ENCODE data around the gene ANKLE1. TPM values are rescaled to one million over a fixed set of nuclear protein-coding genes. Genes with fewer than 3 reads are reported as not detected.

ANKLE1 gene
- total RNA-seq, 1 donor from 2014 or later, result 0.57 TPM

DNA sequence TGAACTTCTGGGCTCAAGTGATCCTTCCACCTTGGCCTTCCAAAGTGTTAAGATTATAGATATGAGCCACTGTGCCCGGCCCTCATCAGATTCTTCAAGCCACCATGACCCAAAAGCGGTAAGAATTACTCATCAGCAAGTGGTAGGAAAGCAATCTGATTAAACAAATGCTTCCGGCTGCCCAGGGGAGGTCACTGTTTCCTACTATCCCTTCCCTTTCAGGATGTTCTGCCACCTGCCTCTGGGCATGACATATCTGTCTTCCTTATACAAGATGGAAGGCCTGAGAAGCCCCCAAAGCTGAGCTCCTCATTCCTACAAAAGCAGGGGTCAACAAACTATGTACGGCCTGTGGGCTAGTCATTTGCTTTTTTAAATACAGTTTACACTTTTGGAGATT is 14.6 kb downstream of the ANKLE1 start:
- Mint-ChIP-seq H3K27ac (ENCODE audit: unreplicated experiment) (no peak overlapping the region), H3K4me3 (ENCODE audit: unreplicated experiment) (no peak overlapping the region), H3K36me3 (ENCODE audit: low read depth) (peaks cover 1% of the 10 kb centered on the region), H3K9me3 (ENCODE audit: low read depth) (no peaks in the 10 kb centered on the region), H3K4me1 (ENCODE audit: low read depth) (peaks cover 5% of the 10 kb centered on the region), H3K27me3 (ENCODE audit: low read depth) (no peaks in the 10 kb centered on the region)
- DNase-seq (ENCODE audit: low spot score), result no peak
- TF ChIP-seq, protein P1, sequence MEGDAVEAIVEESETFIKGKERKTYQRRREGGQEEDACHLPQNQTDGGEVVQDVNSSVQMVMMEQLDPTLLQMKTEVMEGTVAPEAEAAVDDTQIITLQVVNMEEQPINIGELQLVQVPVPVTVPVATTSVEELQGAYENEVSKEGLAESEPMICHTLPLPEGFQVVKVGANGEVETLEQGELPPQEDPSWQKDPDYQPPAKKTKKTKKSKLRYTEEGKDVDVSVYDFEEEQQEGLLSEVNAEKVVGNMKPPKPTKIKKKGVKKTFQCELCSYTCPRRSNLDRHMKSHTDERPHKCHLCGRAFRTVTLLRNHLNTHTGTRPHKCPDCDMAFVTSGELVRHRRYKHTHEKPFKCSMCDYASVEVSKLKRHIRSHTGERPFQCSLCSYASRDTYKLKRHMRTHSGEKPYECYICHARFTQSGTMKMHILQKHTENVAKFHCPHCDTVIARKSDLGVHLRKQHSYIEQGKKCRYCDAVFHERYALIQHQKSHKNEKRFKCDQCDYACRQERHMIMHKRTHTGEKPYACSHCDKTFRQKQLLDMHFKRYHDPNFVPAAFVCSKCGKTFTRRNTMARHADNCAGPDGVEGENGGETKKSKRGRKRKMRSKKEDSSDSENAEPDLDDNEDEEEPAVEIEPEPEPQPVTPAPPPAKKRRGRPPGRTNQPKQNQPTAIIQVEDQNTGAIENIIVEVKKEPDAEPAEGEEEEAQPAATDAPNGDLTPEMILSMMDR (IDR thresholded peaks at IDR 0.05), result peak; percentile 30

DNA sequence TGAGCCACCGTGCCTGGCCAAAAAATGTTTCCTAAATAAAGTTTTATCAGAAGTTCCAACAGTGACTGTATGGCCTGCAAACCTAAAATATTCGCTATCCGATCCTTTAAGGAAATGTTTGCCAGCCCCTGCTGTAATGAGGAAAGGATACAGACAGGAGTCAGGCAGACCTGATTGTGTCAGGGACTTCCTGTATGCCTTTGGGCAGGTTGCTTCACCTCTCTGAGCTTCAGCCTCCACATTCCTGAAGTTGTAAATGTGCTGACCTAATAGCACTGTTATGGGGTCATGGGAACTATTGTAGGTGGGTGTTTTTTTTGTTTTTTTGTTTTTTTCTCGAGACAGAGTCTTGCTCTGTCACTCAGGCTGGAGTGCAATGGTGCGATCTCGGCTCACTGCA is 15.3 kb downstream of the ANKLE1 start:
- no peak overlapping the region for H3K4me3 Mint-ChIP-seq (ENCODE audit: unreplicated experiment)
- H3K9me3 Mint-ChIP-seq (ENCODE audit: low read depth), result no peaks in the 10 kb centered on the region
- peaks cover 5% of the 10 kb centered on the region for H3K4me1 Mint-ChIP-seq (ENCODE audit: low read depth)
- H3K36me3 Mint-ChIP-seq (ENCODE audit: low read depth), result peaks cover 1% of the 10 kb centered on the region
- H3K27me3 Mint-ChIP-seq (ENCODE audit: low read depth), result no peaks in the 10 kb centered on the region
- no peak for DNase-seq (ENCODE audit: low spot score)
- H3K27ac Mint-ChIP-seq (ENCODE audit: unreplicated experiment), result no peak overlapping the region
- TF ChIP-seq, protein P1 (IDR thresholded peaks at IDR 0.05), result no peak

DNA sequence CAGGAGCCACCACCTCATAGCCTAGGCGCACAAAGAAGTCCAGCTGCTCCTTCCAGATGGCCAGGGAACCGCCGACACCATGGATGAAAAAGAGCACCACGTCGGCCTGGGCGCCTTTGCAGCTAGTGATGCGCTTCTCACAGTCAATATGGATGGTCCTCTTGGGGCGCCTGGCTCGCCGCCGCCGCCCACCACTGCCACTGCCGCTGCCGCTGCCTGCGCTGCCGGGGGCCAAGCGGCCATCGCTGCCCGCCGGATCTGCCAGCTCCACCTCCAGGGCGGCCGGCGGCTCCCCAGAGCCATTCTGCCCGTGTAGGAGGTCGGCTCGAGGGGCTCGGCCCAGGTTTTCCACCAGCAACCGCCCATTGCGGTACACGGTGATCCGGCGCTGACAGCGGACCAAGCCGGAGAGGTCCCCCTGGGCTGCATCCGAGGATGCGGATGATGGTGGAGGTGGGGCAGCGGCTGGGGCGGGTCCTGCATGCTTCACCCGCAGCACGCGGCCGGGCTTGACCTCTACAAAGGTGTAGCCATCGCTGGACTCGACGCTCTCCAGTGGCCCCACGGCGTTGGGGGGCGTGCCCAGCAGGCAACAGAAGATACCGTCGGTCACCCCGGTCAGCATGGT is 19.4 kb downstream of the ANKLE1 start:
- H3K9me3 Mint-ChIP-seq (ENCODE audit: low read depth), result no peaks in the 10 kb centered on the region
- H3K36me3 Mint-ChIP-seq (ENCODE audit: low read depth), result peaks cover 1% of the 10 kb centered on the region
- TF ChIP-seq, protein P1 (IDR thresholded peaks at IDR 0.05), result no peak

DNA sequence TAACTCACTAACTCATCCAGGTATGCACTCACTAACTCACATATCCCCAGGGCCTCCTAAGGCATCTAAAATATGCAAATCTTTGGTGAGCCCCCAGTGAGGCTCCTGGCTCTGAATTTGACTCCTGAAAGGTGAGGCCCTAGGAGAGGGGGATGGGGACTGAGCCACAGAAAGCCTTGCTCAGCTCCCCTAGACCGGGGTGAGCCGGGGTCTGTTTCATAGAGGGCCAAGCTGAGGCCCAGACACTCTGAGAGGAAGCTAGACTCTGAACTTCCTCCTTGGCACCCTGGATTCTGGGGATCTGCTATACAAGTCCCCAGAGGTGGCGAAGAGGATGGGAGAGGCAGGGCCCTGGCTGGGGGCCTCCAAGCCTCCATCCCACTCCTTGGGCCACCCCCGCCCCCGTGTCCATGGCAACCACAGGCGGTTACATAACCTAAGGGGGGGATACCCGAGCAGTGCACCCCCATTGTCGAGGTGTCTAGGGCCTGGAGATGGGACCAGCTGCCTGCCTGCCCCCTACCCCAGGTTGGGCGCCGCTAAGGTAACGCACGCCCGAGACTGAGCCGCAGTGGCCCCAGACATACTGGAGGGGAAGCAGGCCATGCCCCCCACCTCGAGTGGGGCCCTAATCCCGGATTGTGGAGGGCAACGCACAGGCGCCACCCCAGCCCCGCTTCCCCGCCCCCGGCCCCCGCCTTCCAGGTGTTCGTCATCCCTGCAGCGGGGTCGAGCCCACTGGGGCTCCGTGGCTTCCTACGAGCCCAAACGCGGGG is 20.9 kb downstream of the ANKLE1 start:
- no peaks in the 10 kb centered on the region for H3K9me3 Mint-ChIP-seq (ENCODE audit: low read depth)
- DNase-seq (ENCODE audit: low spot score), result no peak
- peak overlapping the region; percentile 57 for H3K4me3 Mint-ChIP-seq (ENCODE audit: unreplicated experiment)
- TF ChIP-seq, protein P1 (IDR thresholded peaks at IDR 0.05), result no peak
- H3K36me3 Mint-ChIP-seq (ENCODE audit: low read depth), result peaks cover 1% of the 10 kb centered on the region
- H3K27ac Mint-ChIP-seq (ENCODE audit: unreplicated experiment), result no peak overlapping the region
- H3K27me3 Mint-ChIP-seq (ENCODE audit: low read depth), result no peaks in the 10 kb centered on the region
- H3K4me1 Mint-ChIP-seq (ENCODE audit: low read depth), result peaks cover 29% of the 10 kb centered on the region

More for the DNA sequence above, 19.4 kb downstream of the ANKLE1 start:
- Mint-ChIP-seq H3K4me3 (ENCODE audit: unreplicated experiment) (no peak overlapping the region), H3K27me3 (ENCODE audit: low read depth) (no peaks in the 10 kb centered on the region), H3K27ac (ENCODE audit: unreplicated experiment) (no peak overlapping the region), H3K4me1 (ENCODE audit: low read depth) (peaks cover 20% of the 10 kb centered on the region)
- no peak for DNase-seq (ENCODE audit: low spot score)

DNA sequence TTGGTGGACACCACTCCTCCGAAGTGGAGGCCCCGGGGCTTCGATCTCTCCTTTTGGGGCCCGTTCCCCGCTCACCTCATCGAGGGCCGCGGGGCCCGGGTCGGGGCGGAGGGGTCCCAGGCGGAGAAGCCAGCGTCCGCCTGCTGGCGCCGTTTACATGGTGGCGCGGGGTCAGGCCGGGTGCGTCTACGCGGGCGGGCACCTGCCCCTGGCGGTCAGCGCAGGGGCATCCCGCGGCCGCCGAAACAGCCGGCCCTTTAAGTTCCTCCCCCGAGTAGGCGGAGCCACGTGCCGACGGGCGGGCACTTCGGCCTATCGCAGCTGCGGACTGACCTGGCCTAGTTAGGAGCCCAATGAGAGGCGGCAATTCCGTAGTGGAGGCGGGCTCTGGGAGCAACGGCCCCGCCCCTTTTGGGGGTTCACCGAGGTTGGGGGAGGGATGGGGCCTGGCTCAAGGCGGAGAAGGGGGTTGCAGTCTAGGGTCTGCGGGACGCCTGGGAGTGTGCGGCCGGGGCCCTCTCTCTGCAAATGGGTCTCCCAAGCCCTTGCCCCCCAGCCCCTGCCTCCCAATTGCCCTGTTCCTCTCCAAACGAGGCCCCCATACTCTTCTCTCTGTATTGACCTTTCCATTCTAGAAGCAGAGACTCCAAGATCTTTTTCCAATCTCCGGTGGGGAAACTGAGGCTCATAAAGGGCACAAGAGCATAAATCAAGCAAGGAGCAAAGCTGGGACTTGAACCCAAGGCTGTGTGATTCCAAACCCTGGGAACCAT is 21.7 kb downstream of the ANKLE1 start, which contains the start of gene ABHD8:
TSS of gene ABHD8 (minus strand) at position 259 of the 773 bp plus-strand sequence. CDS start 1,809 bp downstream, outside the sequence.
- DNase-seq (ENCODE audit: low spot score), result peak; percentile 98
- H3K4me3 Mint-ChIP-seq (ENCODE audit: unreplicated experiment), result peak within 1 kb of the TSS; percentile 57
- peak within 1 kb of the TSS; percentile 41 for H3K27ac Mint-ChIP-seq (ENCODE audit: unreplicated experiment)
- H3K36me3 Mint-ChIP-seq (ENCODE audit: low read depth), result no peaks in the 10 kb centered on the region
- peaks cover 32% of the 10 kb centered on the region for H3K4me1 Mint-ChIP-seq (ENCODE audit: low read depth)
- no peaks in the 10 kb centered on the region for H3K27me3 Mint-ChIP-seq (ENCODE audit: low read depth)
- H3K9me3 Mint-ChIP-seq (ENCODE audit: low read depth), result no peaks in the 10 kb centered on the region
- TF ChIP-seq, protein P1 (IDR thresholded peaks at IDR 0.05), result peak; percentile 77

Data from chondrocyte (in vitro differentiated cells).